OCI-LY3 (cell line): ENCODE results near the gene DEAF1.

Experiments used
- H2AFZ ChIP-seq: fragments of 200-600, 300-600 bp; shearing (Covaris generic); 2 replicates; pipeline ENCODE4 v1.6.0; 2014; ENCODE audit warnings: antibody characterized with exemption, low read depth, low read length
- H3K27ac ChIP-seq: fragments of 200-600, 300-600 bp; sonication (generic); 2 replicates; pipeline ENCODE4 v1.5.1; 2014; ENCODE audit warnings: mild to moderate bottlenecking, low read length, moderate library complexity, mixed read lengths
- H3K27me3 ChIP-seq: fragments of 200-600, 300-600 bp; sonication (generic); 2 replicates; pipeline ENCODE4 v1.6.1; 2014; ENCODE audit warnings: low read depth, low read length, mixed read lengths
- H3K36me3 ChIP-seq: fragments of 200-600, 300-600 bp; sonication (generic); replicated peaks from 2 replicates; pipeline ENCODE3; 2014; ENCODE audit warnings: low read depth, low read length, mixed read lengths
- H3K4me1 ChIP-seq: fragments of 300-600, 200-600 bp; sonication (generic); 2 replicates; pipeline ENCODE4 v1.6.1; 2014; ENCODE audit warnings: low read length, mixed read lengths
- H3K4me2 ChIP-seq: fragments of 200-600, 300-600 bp; sonication (generic); 2 replicates; pipeline ENCODE4 v1.6.1; 2014; ENCODE audit warnings: low read length, mixed read lengths
- H3K4me3 ChIP-seq: fragments of 300-600, 200-600 bp; sonication (generic); 2 replicates; pipeline ENCODE4 v1.5.1; 2014; ENCODE audit warnings: antibody characterized with exemption, mild to moderate bottlenecking, low read length, moderate library complexity
- H3K79me2 ChIP-seq: fragments of 300-600, 200-600 bp; shearing (Covaris generic); 2 replicates; pipeline ENCODE4 v1.6.1; 2014; ENCODE audit warnings: mild to moderate bottlenecking, low read length, mixed read lengths
- H3K9ac ChIP-seq: fragments of 300-600, 200-600 bp; shearing (Covaris generic); 2 replicates; pipeline ENCODE4 v1.6.0; 2014; ENCODE audit warnings: mild to moderate bottlenecking, low read length, moderate library complexity
- H3K9me3 ChIP-seq: fragments of 200-600, 300-600 bp; shearing (Covaris generic); 2 replicates; pipeline ENCODE4 v1.6.1; 2014; ENCODE audit warnings: low read length, mixed read lengths; ENCODE audit not compliant: insufficient read depth
- H4K20me1 ChIP-seq: fragments of 200-600, 300-600 bp; sonication (generic); 2 replicates; pipeline ENCODE4 v1.6.1; 2016; ENCODE audit warnings: low read length, mixed read lengths; ENCODE audit not compliant: insufficient read depth
- CTCF ChIP-seq: fragments of 200-600, 300-600 bp; sonication (generic); IDR thresholded peaks from 2 replicates; pipeline ENCODE4 v1.5.1; 2014; ENCODE audit warnings: antibody characterized with exemption, low read length, low read depth
- EZH2phosphoT487 ChIP-seq: fragments of 200-600 bp; shearing (Covaris generic); IDR thresholded peaks from 2 replicates; pipeline ENCODE4 v1.6.1; 2018; ENCODE audit warnings: antibody characterized with exemption, mixed run types, low read depth

The DEAF1 gene

GRCh38 chr11:680476-680875 lies 14.5 kb downstream of the DEAF1 start:
- no peaks in the 10 kb centered on the region for H3K9me3 ChIP-seq
- H3K36me3 ChIP-seq: peaks cover 39% of the 10 kb centered on the region
- H3K27ac ChIP-seq: no peak overlapping the region
- no peaks in the 10 kb centered on the region for H3K4me1 ChIP-seq
- no peak overlapping the region for H3K4me3 ChIP-seq
- no peaks in the 10 kb centered on the region for H4K20me1 ChIP-seq
- H3K9ac ChIP-seq: no peak overlapping the region
- TF ChIP-seq CTCF: no peak
- no peak for TF ChIP-seq EZH2phosphoT487
- no peaks in the 10 kb centered on the region for H3K27me3 ChIP-seq
- H2AFZ ChIP-seq: no peak overlapping the region
- H3K79me2 ChIP-seq: no peaks in the 10 kb centered on the region
- no peak overlapping the region for H3K4me2 ChIP-seq

- no peak overlapping the region for H3K4me3 ChIP-seq
- H3K79me2 ChIP-seq: no peaks in the 10 kb centered on the region
- H3K4me1 ChIP-seq: no peaks in the 10 kb centered on the region
- H3K27ac ChIP-seq: no peak overlapping the region
- H3K9ac ChIP-seq: no peak overlapping the region
- no peaks in the 10 kb centered on the region for H4K20me1 ChIP-seq
- H3K9me3 ChIP-seq: no peaks in the 10 kb centered on the region
- peaks cover 39% of the 10 kb centered on the region for H3K36me3 ChIP-seq
- no peak overlapping the region for H2AFZ ChIP-seq
- H3K4me2 ChIP-seq: no peak overlapping the region
- TF ChIP-seq CTCF: no peak
- no peak for TF ChIP-seq EZH2phosphoT487
- H3K27me3 ChIP-seq: no peaks in the 10 kb centered on the region
Measured at GRCh38 chr11:679271-680207, 15.5 kb downstream of the DEAF1 start.

GRCh38 chr11:678297-678696 lies 16.7 kb downstream of the DEAF1 start:
- H3K27me3 ChIP-seq: no peaks in the 10 kb centered on the region
- H3K36me3 ChIP-seq: peaks cover 44% of the 10 kb centered on the region
- no peak overlapping the region for H2AFZ ChIP-seq
- no peak overlapping the region for H3K4me2 ChIP-seq
- H3K27ac ChIP-seq: no peak overlapping the region
- H3K9ac ChIP-seq: no peak overlapping the region
- TF ChIP-seq CTCF (no peak), EZH2phosphoT487 (no peak)
- H3K9me3 ChIP-seq: no peaks in the 10 kb centered on the region
- H3K79me2 ChIP-seq: no peaks in the 10 kb centered on the region
- H3K4me1 ChIP-seq: no peaks in the 10 kb centered on the region
- no peaks in the 10 kb centered on the region for H4K20me1 ChIP-seq
- no peak overlapping the region for H3K4me3 ChIP-seq

- Histone ChIP-seq H3K36me3 (peaks cover 28% of the 10 kb centered on the region), H4K20me1 (no peaks in the 10 kb centered on the region), H3K27me3 (no peaks in the 10 kb centered on the region), H3K4me1 (no peaks in the 10 kb centered on the region), H3K4me2 (no peak overlapping the region), H3K4me3 (no peak overlapping the region), H3K27ac (no peak overlapping the region), H3K9me3 (no peaks in the 10 kb centered on the region), H3K79me2 (no peaks in the 10 kb centered on the region), H3K9ac (no peak overlapping the region), H2AFZ (no peak overlapping the region)
- no peak for TF ChIP-seq EZH2phosphoT487
- no peak for TF ChIP-seq CTCF
Measured at GRCh38 chr11:674406-674805, 20.6 kb downstream of the DEAF1 start.
